Immature natural killer cell (primary cell): Measurements from ENCODE around the gene RIMBP2. TPM values are rescaled to one million over a fixed set of nuclear protein-coding genes. Genes with fewer than 3 reads are reported as not detected.

ENCODE experiments used
- DNase-seq, 3 donors: peaks; one replicate each; pipeline ENCODE4 v3.0.0; 2022; ENCODE audit warnings: mixed read lengths in 1 of 3
- H3K27ac Mint-ChIP-seq, 6 donors: one replicate each; pipeline ENCODE4 v1.8.0; 2020; ENCODE audit warnings: mixed read lengths in 6 of 6, mild to moderate bottlenecking in 5 of 6, inconsistent platforms in 4 of 6, moderate library complexity in 3 of 6
- H3K27me3 Mint-ChIP-seq, 3 donors: one replicate each; pipeline ENCODE4 v1.8.0; 2020 to 2021; ENCODE audit warnings: low read depth in 3 of 3, mild to moderate bottlenecking in 3 of 3, mixed read lengths in 3 of 3, moderate library complexity in 3 of 3, inconsistent platforms in 1 of 3
- H3K36me3 Mint-ChIP-seq, 3 donors: one replicate each; pipeline ENCODE4 v1.8.0; 2020; ENCODE audit warnings: mixed read lengths in 3 of 3, inconsistent platforms in 2 of 3, mild to moderate bottlenecking in 2 of 3
- H3K4me1 Mint-ChIP-seq, 2 donors: one replicate each; pipeline ENCODE4 v1.8.0; 2020; ENCODE audit warnings: inconsistent platforms in 2 of 2, mild to moderate bottlenecking in 2 of 2, mixed read lengths in 2 of 2, moderate library complexity in 1 of 2
- H3K4me3 Mint-ChIP-seq, 5 donors: one replicate each; pipeline ENCODE4 v1.8.0; 2020; ENCODE audit warnings: mild to moderate bottlenecking in 5 of 5, mixed read lengths in 5 of 5, inconsistent platforms in 3 of 5, moderate library complexity in 3 of 5
- H3K9me3 Mint-ChIP-seq, 6 donors: one replicate each; pipeline ENCODE4 v1.8.0; 2020; ENCODE audit warnings: mild to moderate bottlenecking in 6 of 6, mixed read lengths in 6 of 6, inconsistent platforms in 4 of 6, moderate library complexity in 3 of 6
- polyA plus RNA-seq, 3 donors: library from polyadenylated mRNA; unstranded; fragments of 300-500 nt; fragmentation: Illumina TruSeq; gene quantifications; one replicate each; pipeline ENCODE4 v1.2.3, GENCODE V29; 2021

Gene RIMBP2
- polyA plus RNA-seq, 3 donors from 2014 or later: not detected

- Mint-ChIP-seq H3K9me3 (no peaks in the 10 kb centered on the region), H3K4me1 (no peaks in the 10 kb centered on the region), H3K36me3 (no peaks in the 10 kb centered on the region), H3K27ac (no peak overlapping the region), H3K4me3 (no peak overlapping the region), H3K27me3 (peaks cover 0 to 2% (median 2%) of the 10 kb centered on the region in 3 donors)
- no peak for DNase-seq
Observed at GRCh38 chr12:130608132-130608531, 108.0 kb downstream of the RIMBP2 start.

GRCh38 chr12:130606231-130606630 lies 109.9 kb downstream of the RIMBP2 start:
- Mint-ChIP-seq H3K4me3 (no peak overlapping the region), H3K27me3 (peaks cover 0 to 2% (median 2%) of the 10 kb centered on the region in 3 donors), H3K27ac (no peak overlapping the region), H3K4me1 (no peaks in the 10 kb centered on the region), H3K9me3 (no peaks in the 10 kb centered on the region), H3K36me3 (no peaks in the 10 kb centered on the region)
- no peak for DNase-seq

GRCh38 chr12:130603396-130603965 lies 112.6 kb downstream of the RIMBP2 start:
- Mint-ChIP-seq H3K36me3 (no peaks in the 10 kb centered on the region), H3K4me1 (no peaks in the 10 kb centered on the region), H3K4me3 (no peak overlapping the region)

GRCh38 chr12:130602251-130602650 lies 113.8 kb downstream of the RIMBP2 start:
- no peaks in the 10 kb centered on the region for H3K36me3 Mint-ChIP-seq
- H3K4me3 Mint-ChIP-seq: no peak overlapping the region
- no peak for DNase-seq
- no peaks in the 10 kb centered on the region for H3K4me1 Mint-ChIP-seq
- H3K27ac Mint-ChIP-seq: no peak overlapping the region
- peaks cover 0 to 2% (median 0%) of the 10 kb centered on the region in 3 donors for H3K27me3 Mint-ChIP-seq
- H3K9me3 Mint-ChIP-seq: peaks cover 0 to 6% (median 0%) of the 10 kb centered on the region in 6 donors

More at GRCh38 chr12:130603396-130603965, 112.6 kb downstream of the RIMBP2 start:
- Mint-ChIP-seq H3K27ac (no peak overlapping the region), H3K27me3 (peaks cover 0 to 2% (median 0%) of the 10 kb centered on the region in 3 donors), H3K9me3 (peaks cover 0 to 2% (median 0%) of the 10 kb centered on the region in 6 donors)
- no peak for DNase-seq

GRCh38 chr12:130601327-130601726 lies 114.8 kb downstream of the RIMBP2 start:
- H3K4me3 Mint-ChIP-seq: no peak overlapping the region
- H3K27me3 Mint-ChIP-seq: peaks cover 0 to 2% (median 0%) of the 10 kb centered on the region in 3 donors
- no peak overlapping the region for H3K27ac Mint-ChIP-seq
- H3K36me3 Mint-ChIP-seq: no peaks in the 10 kb centered on the region
- peaks cover 0 to 6% (median 0%) of the 10 kb centered on the region in 6 donors for H3K9me3 Mint-ChIP-seq
- H3K4me1 Mint-ChIP-seq: no peaks in the 10 kb centered on the region
- DNase-seq: no peak

GRCh38 chr12:130596241-130596640 lies 119.9 kb downstream of the RIMBP2 start:
- no peaks in the 10 kb centered on the region for H3K4me1 Mint-ChIP-seq
- H3K27me3 Mint-ChIP-seq: peaks cover 0 to 3% (median 2%) of the 10 kb centered on the region in 3 donors
- H3K27ac Mint-ChIP-seq: no peak overlapping the region
- peaks cover 0 to 6% (median 0%) of the 10 kb centered on the region in 6 donors for H3K9me3 Mint-ChIP-seq
- no peak overlapping the region for H3K4me3 Mint-ChIP-seq
- DNase-seq: no peak
- no peaks in the 10 kb centered on the region for H3K36me3 Mint-ChIP-seq

GRCh38 chr12:130595566-130595965 lies 120.5 kb downstream of the RIMBP2 start:
- H3K36me3 Mint-ChIP-seq: no peaks in the 10 kb centered on the region
- H3K9me3 Mint-ChIP-seq: peaks cover 0 to 6% (median 0%) of the 10 kb centered on the region in 6 donors
- H3K27ac Mint-ChIP-seq: no peak overlapping the region
- no peak for DNase-seq
- no peak overlapping the region for H3K4me3 Mint-ChIP-seq
- peaks cover 0 to 5% (median 2%) of the 10 kb centered on the region in 3 donors for H3K27me3 Mint-ChIP-seq
- no peaks in the 10 kb centered on the region for H3K4me1 Mint-ChIP-seq

- Mint-ChIP-seq H3K4me1 (no peaks in the 10 kb centered on the region), H3K9me3 (peaks cover 0 to 6% (median 1%) of the 10 kb centered on the region in 6 donors)
- no peak for DNase-seq
Observed at GRCh38 chr12:130593056-130593455, 123.0 kb downstream of the RIMBP2 start.

GRCh38 chr12:130592641-130593040 lies 123.5 kb downstream of the RIMBP2 start:
- H3K27me3 Mint-ChIP-seq: peaks cover 0 to 6% (median 2%) of the 10 kb centered on the region in 3 donors
- no peaks in the 10 kb centered on the region for H3K4me1 Mint-ChIP-seq
- H3K4me3 Mint-ChIP-seq: no peak overlapping the region
- peaks cover 0 to 7% (median 2%) of the 10 kb centered on the region in 6 donors for H3K9me3 Mint-ChIP-seq
- no peak for DNase-seq
- H3K36me3 Mint-ChIP-seq: no peaks in the 10 kb centered on the region
- no peak overlapping the region for H3K27ac Mint-ChIP-seq

More at GRCh38 chr12:130593056-130593455, 123.0 kb downstream of the RIMBP2 start:
- H3K27me3 Mint-ChIP-seq: peaks cover 0 to 6% (median 2%) of the 10 kb centered on the region in 3 donors
- H3K36me3 Mint-ChIP-seq: no peaks in the 10 kb centered on the region
- H3K4me3 Mint-ChIP-seq: no peak overlapping the region
- H3K27ac Mint-ChIP-seq: no peak overlapping the region

- no peaks in the 10 kb centered on the region for H3K4me1 Mint-ChIP-seq
- no peak overlapping the region for H3K4me3 Mint-ChIP-seq
- H3K27me3 Mint-ChIP-seq: peaks cover 0 to 6% (median 2%) of the 10 kb centered on the region in 3 donors
- H3K27ac Mint-ChIP-seq: no peak overlapping the region
- no peak for DNase-seq
- H3K36me3 Mint-ChIP-seq: no peaks in the 10 kb centered on the region
- H3K9me3 Mint-ChIP-seq: peaks cover 0 to 7% (median 0%) of the 10 kb centered on the region in 6 donors
Observed at GRCh38 chr12:130591736-130592135, 124.4 kb downstream of the RIMBP2 start.

- no peaks in the 10 kb centered on the region for H3K36me3 Mint-ChIP-seq
- peaks cover 0 to 9% (median 0%) of the 10 kb centered on the region in 6 donors for H3K9me3 Mint-ChIP-seq
Observed at GRCh38 chr12:130590685-130591084, 125.4 kb downstream of the RIMBP2 start.

GRCh38 chr12:130589540-130590317 lies 126.4 kb downstream of the RIMBP2 start:
- no peaks in the 10 kb centered on the region for H3K36me3 Mint-ChIP-seq
- no peak overlapping the region for H3K4me3 Mint-ChIP-seq
- no peak for DNase-seq
- peaks cover 0 to 11% (median 0%) of the 10 kb centered on the region in 6 donors for H3K9me3 Mint-ChIP-seq
- H3K4me1 Mint-ChIP-seq: no peaks in the 10 kb centered on the region
- no peak overlapping the region for H3K27ac Mint-ChIP-seq
- peaks cover 0 to 5% (median 2%) of the 10 kb centered on the region in 3 donors for H3K27me3 Mint-ChIP-seq

More at GRCh38 chr12:130590685-130591084, 125.4 kb downstream of the RIMBP2 start:
- Mint-ChIP-seq H3K27me3 (peaks cover 0 to 5% (median 2%) of the 10 kb centered on the region in 3 donors), H3K4me1 (no peaks in the 10 kb centered on the region), H3K27ac (no peak overlapping the region), H3K4me3 (no peak overlapping the region)
- no peak for DNase-seq

GRCh38 chr12:130588696-130589539 lies 127.2 kb downstream of the RIMBP2 start:
- no peaks in the 10 kb centered on the region for H3K36me3 Mint-ChIP-seq
- H3K27me3 Mint-ChIP-seq: peaks cover 0 to 5% (median 2%) of the 10 kb centered on the region in 3 donors
- H3K9me3 Mint-ChIP-seq: peaks cover 0 to 11% (median 0%) of the 10 kb centered on the region in 6 donors
- H3K4me1 Mint-ChIP-seq: no peaks in the 10 kb centered on the region
- H3K27ac Mint-ChIP-seq: no peak overlapping the region
- no peak for DNase-seq
- no peak overlapping the region for H3K4me3 Mint-ChIP-seq
